B cell (primary cell): Measurements from ENCODE around the gene LIMS2. TPM values are rescaled to one million over a fixed set of nuclear protein-coding genes. Genes with fewer than 3 reads are reported as not detected.

Source experiments
- ATAC-seq: fragments of 200-7000 bp; cut with Tn5 transposase; one replicate; pipeline ENCODE4 v1.10.0; 2021; ENCODE audit warnings: low read depth, mild to moderate bottlenecking, moderate number of reproducible peaks, moderate library complexity
- CTCF ChIA-PET: fragments of 350-600 bp; sonication (Branson Sonifier 250); formaldehyde crosslinking; loops from one replicate; lab custom pipeline; 2021; ENCODE audit warnings: antibody characterized with exemption, inconsistent platforms; lab: Charles Lee
- POLR2A ChIA-PET: fragments of 350-600 bp; sonication (Branson Sonifier 250); formaldehyde crosslinking; loops from one replicate; lab custom pipeline; 2021; ENCODE audit warnings: antibody characterized with exemption; lab: Charles Lee
- DNase-seq: peaks from one replicate; pipeline ENCODE4 v3.0.0; 2013
- H2AFZ ChIP-seq: 2 replicates; pipeline ENCODE4 v1.6.1; 2012; ENCODE audit warnings: mild to moderate bottlenecking, low read depth, low read length; ENCODE audit not compliant: insufficient read depth, poor library complexity, severe bottlenecking
- H3K27ac ChIP-seq, 2 donors: 1 replicate in 1 of 2; 2 replicates in 1 of 2; pipeline ENCODE4 v1.5.1; 2012 to 2013; ENCODE audit warnings: low read length in 2 of 2, mild to moderate bottlenecking in 2 of 2, moderate library complexity in 1 of 2
- H3K27me3 ChIP-seq, 4 experiments: fragments of 200-600 bp in 1 of 4; sonication (generic) in 1 of 4; replicated peaks in 1 of 4; 1 replicate in 2 of 4; 2 replicates in 2 of 4; pipeline versions ENCODE4 v1.6.1 to v1.7.0; 2013 to 2016; ENCODE audit warnings: low read length in 3 of 4, mild to moderate bottlenecking in 2 of 4, mixed read lengths in 1 of 4, moderate library complexity in 1 of 4; ENCODE audit not compliant: insufficient read depth in 4 of 4, control insufficient read depth in 3 of 4; ENCODE audit errors: control extremely low read depth in 1 of 4
- H3K36me3 ChIP-seq, 2 experiments: replicated peaks in 1 of 2; 1 replicate in 1 of 2; 2 replicates in 1 of 2; pipeline versions ENCODE4 v1.6.1 to v1.7.1; 2013; ENCODE audit warnings: low read length in 1 of 2; ENCODE audit not compliant: insufficient read depth in 2 of 2, control insufficient read depth in 1 of 2; ENCODE audit errors: control extremely low read depth in 1 of 2, extremely low read depth in 1 of 2
- H3K4me1 ChIP-seq, 2 donors: fragments of 200-600 bp in 1 of 2; sonication (generic) in 1 of 2; 1 replicate in 1 of 2; 2 replicates in 1 of 2; pipeline versions ENCODE4 v1.5.1 to v1.6.1; 2013 to 2017; ENCODE audit warnings: low read length in 2 of 2; ENCODE audit not compliant: control insufficient read depth in 2 of 2, insufficient read depth in 2 of 2
- H3K4me2 ChIP-seq: replicated peaks from 2 replicates; pipeline ENCODE3; 2012; ENCODE audit warnings: mild to moderate bottlenecking, low read depth, low read length; ENCODE audit not compliant: poor library complexity, severe bottlenecking
- H3K4me3 ChIP-seq, 5 experiments: fragments of 200-600 bp in 1 of 5; sonication (generic) in 1 of 5; 1 replicate in 3 of 5; 2 replicates in 2 of 5; pipeline versions ENCODE4 v1.5.1 to v1.7.0; 2011 to 2016; ENCODE audit warnings: low read length in 4 of 5, mild to moderate bottlenecking in 4 of 5, low read depth in 2 of 5, control low read depth in 1 of 5, moderate library complexity in 1 of 5; ENCODE audit not compliant: insufficient read depth in 1 of 5; ENCODE audit errors: control extremely low read depth in 1 of 5, extremely low read depth in 1 of 5
- H3K79me2 ChIP-seq: fragments of 200-600 bp; sonication (generic); one replicate; pipeline ENCODE4 v1.6.0; 2016; ENCODE audit warnings: low read length; ENCODE audit not compliant: control insufficient read depth, insufficient read depth
- H3K9ac ChIP-seq: fragments of 200-600 bp; sonication (generic); 2 replicates; pipeline ENCODE4 v1.6.1; 2017; ENCODE audit warnings: mild to moderate bottlenecking, low read length, moderate library complexity
- H3K9me3 ChIP-seq, 3 donors: one replicate each; pipeline versions ENCODE4 v1.6.1 to v1.7.1; 2013; ENCODE audit warnings: low read length in 2 of 3; ENCODE audit not compliant: control insufficient read depth in 2 of 3, insufficient read depth in 1 of 3; ENCODE audit errors: control extremely low read depth in 1 of 3
- H4K20me1 ChIP-seq: 2 replicates; pipeline ENCODE4 v1.6.0; 2012; ENCODE audit warnings: mild to moderate bottlenecking, low read length; ENCODE audit not compliant: insufficient read depth, control insufficient read depth, poor library complexity, severe bottlenecking
- H3K27ac Mint-ChIP-seq: one replicate; pipeline ENCODE4 v1.8.0; 2021; ENCODE audit warnings: mixed read lengths
- H3K27me3 Mint-ChIP-seq: one replicate; pipeline ENCODE4 v1.8.0; 2021; ENCODE audit warnings: mixed read lengths
- H3K4me1 Mint-ChIP-seq: one replicate; pipeline ENCODE4 v1.8.0; 2021; ENCODE audit warnings: mixed read lengths
- H3K4me3 Mint-ChIP-seq: one replicate; pipeline ENCODE4 v1.8.0; 2021; ENCODE audit warnings: mixed read lengths
- H3K9me3 Mint-ChIP-seq: one replicate; pipeline ENCODE4 v1.8.0; 2022; ENCODE audit warnings: mixed read lengths; ENCODE audit not compliant: insufficient read depth
- EZH2 ChIP-seq: IDR thresholded peaks from 2 replicates; pipeline ENCODE4 v1.6.1; 2012; ENCODE audit warnings: borderline replicate concordance, low read depth, mild to moderate bottlenecking, moderate library complexity, low read length; ENCODE audit not compliant: insufficient read depth, poor library complexity, severe bottlenecking
- WGBS: methylation state at CpG from one replicate; pipeline ENCODE4 v1.1.5; 2013; ENCODE audit warnings: missing lambda C conversion rate; ENCODE audit not compliant: insufficient coverage; 5-methylcytosine and 5-hydroxymethylcytosine counted together
- intact Hi-C: fragments of 100-400 bp; cut with micrococcal nuclease; formaldehyde crosslinking; loops from one replicate; pipeline ENCODE4 v1.10.0; 2022
- polyA plus RNA-seq: library from polyadenylated mRNA; depleted of rRNA; stranded (reverse); fragments of >200 nt; gene quantifications from 2 replicates; pipeline ENCODE4 v1.2.3, GENCODE V29; 2012
- total RNA-seq, 2 donors: library from RNA; stranded (reverse); fragments of 120-200 nt in 1 of 2; gene quantifications; 1 replicate in 1 of 2; 2 replicates in 1 of 2; pipeline versions ENCODE4 v1.2.3 to v1.2.4, GENCODE V29; 2013 to 2022
- TF ChIP-seq, protein P1 (sequence below): fragments of 200-600 bp; IDR thresholded peaks from one replicate; pipeline ENCODE4 v1.8.0; 2022; ENCODE audit warnings: antibody characterized with exemption, mild to moderate bottlenecking

The LIMS2 gene
- total and polyA plus RNA-seq, 2 donors (not counting 1 experiment from before 2014, with no cell fraction given), result 6.7 to 32.2 TPM

DNA sequence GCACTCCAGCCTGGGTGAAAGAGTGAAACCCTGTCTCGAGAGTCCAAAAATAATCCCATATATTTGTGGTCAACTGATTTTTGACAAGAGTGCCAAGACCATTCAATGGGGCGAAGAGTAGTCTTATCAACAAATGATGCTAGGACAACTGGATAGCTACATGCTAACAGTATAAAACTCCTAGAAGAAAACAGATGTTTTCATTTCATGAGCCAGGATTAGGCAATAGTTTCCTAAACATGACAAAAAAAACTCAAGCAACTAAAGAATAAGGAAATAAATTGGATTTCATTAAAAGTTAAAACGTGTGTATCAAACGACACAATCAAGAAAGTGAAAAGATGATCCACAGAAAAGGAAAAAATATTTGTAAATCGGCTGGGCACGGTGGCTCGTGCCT is 6.3 kb downstream of the LIMS2 start:
- TF ChIP-seq, protein P1, sequence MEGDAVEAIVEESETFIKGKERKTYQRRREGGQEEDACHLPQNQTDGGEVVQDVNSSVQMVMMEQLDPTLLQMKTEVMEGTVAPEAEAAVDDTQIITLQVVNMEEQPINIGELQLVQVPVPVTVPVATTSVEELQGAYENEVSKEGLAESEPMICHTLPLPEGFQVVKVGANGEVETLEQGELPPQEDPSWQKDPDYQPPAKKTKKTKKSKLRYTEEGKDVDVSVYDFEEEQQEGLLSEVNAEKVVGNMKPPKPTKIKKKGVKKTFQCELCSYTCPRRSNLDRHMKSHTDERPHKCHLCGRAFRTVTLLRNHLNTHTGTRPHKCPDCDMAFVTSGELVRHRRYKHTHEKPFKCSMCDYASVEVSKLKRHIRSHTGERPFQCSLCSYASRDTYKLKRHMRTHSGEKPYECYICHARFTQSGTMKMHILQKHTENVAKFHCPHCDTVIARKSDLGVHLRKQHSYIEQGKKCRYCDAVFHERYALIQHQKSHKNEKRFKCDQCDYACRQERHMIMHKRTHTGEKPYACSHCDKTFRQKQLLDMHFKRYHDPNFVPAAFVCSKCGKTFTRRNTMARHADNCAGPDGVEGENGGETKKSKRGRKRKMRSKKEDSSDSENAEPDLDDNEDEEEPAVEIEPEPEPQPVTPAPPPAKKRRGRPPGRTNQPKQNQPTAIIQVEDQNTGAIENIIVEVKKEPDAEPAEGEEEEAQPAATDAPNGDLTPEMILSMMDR, result no peak
- no peak for TF ChIP-seq EZH2
- no peak overlapping the region for H3K27ac Mint-ChIP-seq
- Histone ChIP-seq H4K20me1 (no peaks in the 10 kb centered on the region), H3K4me1 (peaks cover under 1% of the 10 kb centered on the region in 2 donors), H3K4me3 (no peak overlapping the region), H2AFZ (no peak overlapping the region), H3K4me2 (no peak overlapping the region), H3K79me2 (no peaks in the 10 kb centered on the region), H3K9me3 (peaks cover 0 to 5% (median 1%) of the 10 kb centered on the region in 3 donors), H3K36me3 (no peaks in the 10 kb centered on the region), H3K27me3 (peaks cover 0 to 38% (median 22%) of the 10 kb centered on the region in 4 experiments), H3K27ac (no peak overlapping the region), H3K9ac (no peak overlapping the region)
- H3K4me3 Mint-ChIP-seq, result no peak overlapping the region
- H3K27me3 Mint-ChIP-seq, result peaks cover 41% of the 10 kb centered on the region
- no peaks in the 10 kb centered on the region for H3K9me3 Mint-ChIP-seq
- DNase-seq, result no peak
- intact Hi-C loops, result no loop called here
- no peak for ATAC-seq
- ChIA-PET POLR2A (no interaction called here), CTCF (interaction anchor here (0.7 to 1.0 kb wide), 2 partner anchors 20 to 78 kb away, joined by 3 to 5 read pairs; no protein-coding TSS in a partner anchor)
- no peaks in the 10 kb centered on the region for H3K4me1 Mint-ChIP-seq
- WGBS, result 96% methylated on average over 4 of the region's 7 CpGs

DNA sequence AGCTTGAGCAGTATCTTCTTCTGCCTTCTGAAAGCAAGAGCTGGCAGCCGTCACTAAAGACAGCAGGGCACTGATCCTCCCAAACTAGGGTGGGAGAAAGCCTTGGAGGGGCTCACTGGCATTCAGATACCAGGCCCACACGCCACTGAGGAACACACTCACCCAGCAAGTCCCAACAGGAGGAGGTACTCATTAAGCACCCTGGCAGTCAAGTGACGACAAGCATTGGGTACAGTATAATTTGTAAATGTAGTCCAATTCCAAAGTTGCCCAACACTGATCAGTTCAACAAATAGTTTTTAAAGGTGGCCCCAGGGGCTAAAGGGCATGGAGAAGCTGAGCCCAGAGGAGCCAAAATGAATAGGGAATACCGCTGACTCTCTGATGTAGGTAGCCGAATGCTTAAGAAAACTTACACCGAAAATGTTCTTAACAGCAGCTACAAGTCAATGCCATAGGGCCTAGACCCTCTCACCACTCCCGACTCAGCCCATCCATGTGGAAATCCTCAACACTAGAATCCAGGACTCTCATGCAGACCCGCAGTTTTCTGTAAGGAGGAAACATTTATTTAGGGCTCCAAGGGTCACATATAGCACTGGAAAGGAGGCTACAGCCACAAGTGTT is 9.9 kb downstream of the LIMS2 start:
- Mint-ChIP-seq H3K27me3 (peaks cover 52% of the 10 kb centered on the region), H3K4me1 (peaks cover 4% of the 10 kb centered on the region), H3K4me3 (no peak overlapping the region), H3K27ac (no peak overlapping the region), H3K9me3 (no peaks in the 10 kb centered on the region)
- H3K9ac ChIP-seq, result no peak overlapping the region
- H3K36me3 ChIP-seq, result no peaks in the 10 kb centered on the region
- ChIA-PET POLR2A (no interaction called here), CTCF (interaction anchor here (3.3 kb wide), 1 partner anchor 15 kb away, joined by 10 read pairs; no protein-coding TSS in a partner anchor)
- 100% methylated on average over 3 of the region's 8 CpGs for WGBS
- H3K79me2 ChIP-seq, result no peaks in the 10 kb centered on the region
- no peak overlapping the region for H3K4me3 ChIP-seq
- H3K4me1 ChIP-seq, result peaks cover 0 to 5% of the 10 kb centered on the region in 2 donors
- no peaks in the 10 kb centered on the region for H4K20me1 ChIP-seq
- no peak overlapping the region for H3K27ac ChIP-seq
- no peak for ATAC-seq
- H3K27me3 ChIP-seq, result peaks cover 0 to 39% (median 23%) of the 10 kb centered on the region in 4 experiments
- H2AFZ ChIP-seq, result no peak overlapping the region
- intact Hi-C loops, result no loop called here
- TF ChIP-seq, protein P1, result no peak
- no peak for TF ChIP-seq EZH2
- H3K9me3 ChIP-seq, result peaks cover 0 to 6% (median 1%) of the 10 kb centered on the region in 3 donors
- no peak for DNase-seq
- H3K4me2 ChIP-seq, result no peak overlapping the region
